Endothelial cell of umbilical vein (primary cell): ENCODE results near the gene SGCD.

Source experiments
- CTCF ChIP-seq, 2 donors: IDR thresholded peaks; 1 replicate in 1 of 2; 2 replicates in 1 of 2; pipeline ENCODE4 v1.5.1; 2011; ENCODE audit warnings: low read length in 2 of 2, mild to moderate bottlenecking in 2 of 2, moderate library complexity in 2 of 2, control low read depth in 1 of 2, inconsistent platforms in 1 of 2, low read depth in 1 of 2; ENCODE audit not compliant: insufficient read depth in 1 of 2; ENCODE audit errors: extremely low read depth in 1 of 2
- EZH2 ChIP-seq: IDR thresholded peaks from 2 replicates; pipeline ENCODE4 v1.6.1; 2012; ENCODE audit warnings: borderline replicate concordance, low read depth, mild to moderate bottlenecking, moderate library complexity, low read length, inconsistent platforms; ENCODE audit not compliant: severe bottlenecking
- FOS ChIP-seq: IDR thresholded peaks from 2 replicates; pipeline ENCODE4 v1.6.1; 2011; ENCODE audit warnings: mild to moderate bottlenecking, low read length, moderate library complexity, borderline replicate concordance; ENCODE audit not compliant: insufficient read depth
- GATA2 ChIP-seq: IDR thresholded peaks from 2 replicates; pipeline ENCODE4 v1.7.0; 2011; ENCODE audit warnings: low read depth, mild to moderate bottlenecking, moderate library complexity, mixed read lengths, low read length; ENCODE audit not compliant: insufficient read length, insufficient read depth
- JUN ChIP-seq: IDR thresholded peaks from 2 replicates; pipeline ENCODE4 v1.6.1; 2011; ENCODE audit warnings: borderline replicate concordance, low read depth; ENCODE audit not compliant: insufficient read length, insufficient read depth
- MAX ChIP-seq: IDR thresholded peaks from 2 replicates; pipeline ENCODE4 v1.6.1; 2011; ENCODE audit not compliant: insufficient read depth, insufficient read length
- MYC ChIP-seq: IDR thresholded peaks from one replicate; pipeline ENCODE4 v1.6.1; 2011; ENCODE audit warnings: mild to moderate bottlenecking, low read depth, low read length
- POLR2A ChIP-seq: IDR thresholded peaks from 2 replicates; pipeline ENCODE4 v1.6.1; 2012; ENCODE audit warnings: low read depth, mild to moderate bottlenecking, control low read depth, low read length
- POLR2AphosphoS5 ChIP-seq: IDR thresholded peaks from 2 replicates; pipeline ENCODE4 v1.6.1; 2012; ENCODE audit warnings: low read depth, mild to moderate bottlenecking, control low read depth, low read length, moderate library complexity; ENCODE audit not compliant: insufficient read depth

- TF ChIP-seq CTCF (IDR thresholded peaks at IDR 0.05; ENCODE audit: extremely low read depth in 1 of 2, insufficient read depth in 1 of 2, low read depth in 1 of 2, low read length in 2 of 2) (no peak), MAX (no peak), JUN (no peak), POLR2AphosphoS5 (no peak), POLR2A (no peak), MYC (no peak), EZH2 (no peak), GATA2 (no peak), FOS (no peak)
Observed at GRCh38 chr5:156532921-156533320, 206.0 kb downstream of the SGCD start.
